Right lobe of liver (tissue), 6 donors: ENCODE results near the gene ITPR1. TPM values are rescaled to one million over a fixed set of nuclear protein-coding genes. Genes with fewer than 3 reads are reported as not detected.
A peak's percentile ranks its signal among the peaks of the same experiment; 100 is the strongest.

Experiments
- ATAC-seq, 4 donors: fragments of 200-7000 bp; cut with Tn5 transposase; one replicate each; pipeline ENCODE4 v1.9.1; 2020; ENCODE audit warnings: mild to moderate bottlenecking in 4 of 4, moderate library complexity in 4 of 4
- DNase-seq, 3 donors: peaks; one replicate each; pipeline ENCODE4 v3.0.0-alpha.2; 2020
- H3K27ac ChIP-seq, 3 donors: fragments of 200-600 bp; one replicate each; pipeline ENCODE4 v1.8.0; 2022
- H3K27me3 ChIP-seq, 2 donors: fragments of 200-600 bp; one replicate each; pipeline ENCODE4 v1.8.0; 2022
- H3K36me3 ChIP-seq, 4 donors: fragments of 200-600 bp; sonication (generic) in 1 of 4; one replicate each; pipeline versions ENCODE4 v1.5.1 to v1.8.0; 2017 to 2022; ENCODE audit warnings: control low read depth in 1 of 4
- H3K4me1 ChIP-seq, 4 donors: fragments of 200-600 bp; sonication (generic) in 1 of 4; one replicate each; pipeline versions ENCODE4 v1.5.1 to v1.8.0; 2017 to 2022; ENCODE audit warnings: control low read depth in 1 of 4
- H3K4me3 ChIP-seq, 3 donors: fragments of 200-600 bp; one replicate each; pipeline ENCODE4 v1.8.0; 2022
- H3K9me3 ChIP-seq, 4 donors: fragments of 200-600 bp; sonication (generic) in 1 of 4; one replicate each; pipeline versions ENCODE4 v1.5.1 to v1.8.0; 2017 to 2022; ENCODE audit warnings: control low read depth in 1 of 4
- CTCF ChIP-seq, 4 donors: fragments of 200-600 bp in 3 of 4; fragments of 450-650 bp in 1 of 4; IDR thresholded peaks; one replicate each; pipeline versions ENCODE4 v1.5.1 to v1.8.0; 2016 to 2022; ENCODE audit warnings: antibody characterized with exemption in 4 of 4, mild to moderate bottlenecking in 2 of 4
- POLR2A ChIP-seq: fragments of 450-650 bp; IDR thresholded peaks from one replicate; pipeline ENCODE4 v1.6.1; 2017; ENCODE audit warnings: antibody characterized with exemption, mild to moderate bottlenecking
- WGBS: methylation state at CpG from one replicate; pipeline ENCODE4 v1.1.6; 2018; ENCODE audit warnings: low coverage, low lambda C conversion rate; ENCODE audit not compliant: insufficient coverage; ENCODE audit errors: missing lambda C conversion rate; 5-methylcytosine and 5-hydroxymethylcytosine counted together
- intact Hi-C, 2 donors: fragments of 100-400 bp; cut with DNase I; formaldehyde crosslinking; loops; one replicate each; pipeline versions ENCODE4 v1.11.2 to v1.14.1; 2022
- total RNA-seq, 6 experiments: library from RNA; depleted of rRNA in 2 of 6; stranded (reverse); fragments of >200 nt in 2 of 6; fragmentation: NEBNext Ultra II Directional in 3 of 6; extraction: Animal tissue kit (Norgen Biotek cat#: 25700) in 3 of 6; gene quantifications; one replicate each; pipeline versions ENCODE4 v1.1.0 to v1.2.4, GENCODE V29; 2016 to 2023
- donor health status: DM: no; HTN: yes; CAD: no.
- donor health status: DM: no; HTN: no; CAD: no.
- donor health status: DM: no; HTN: no; CAD: no.
- donor health status: DM: no; HTN: yes; CAD: no.
- donor health status: DM: no; HTN: yes; CAD: no.

ITPR1 gene
- total RNA-seq, 6 experiments from 2014 or later: 6.5 to 16.2 (median 11.5) TPM

DNA sequence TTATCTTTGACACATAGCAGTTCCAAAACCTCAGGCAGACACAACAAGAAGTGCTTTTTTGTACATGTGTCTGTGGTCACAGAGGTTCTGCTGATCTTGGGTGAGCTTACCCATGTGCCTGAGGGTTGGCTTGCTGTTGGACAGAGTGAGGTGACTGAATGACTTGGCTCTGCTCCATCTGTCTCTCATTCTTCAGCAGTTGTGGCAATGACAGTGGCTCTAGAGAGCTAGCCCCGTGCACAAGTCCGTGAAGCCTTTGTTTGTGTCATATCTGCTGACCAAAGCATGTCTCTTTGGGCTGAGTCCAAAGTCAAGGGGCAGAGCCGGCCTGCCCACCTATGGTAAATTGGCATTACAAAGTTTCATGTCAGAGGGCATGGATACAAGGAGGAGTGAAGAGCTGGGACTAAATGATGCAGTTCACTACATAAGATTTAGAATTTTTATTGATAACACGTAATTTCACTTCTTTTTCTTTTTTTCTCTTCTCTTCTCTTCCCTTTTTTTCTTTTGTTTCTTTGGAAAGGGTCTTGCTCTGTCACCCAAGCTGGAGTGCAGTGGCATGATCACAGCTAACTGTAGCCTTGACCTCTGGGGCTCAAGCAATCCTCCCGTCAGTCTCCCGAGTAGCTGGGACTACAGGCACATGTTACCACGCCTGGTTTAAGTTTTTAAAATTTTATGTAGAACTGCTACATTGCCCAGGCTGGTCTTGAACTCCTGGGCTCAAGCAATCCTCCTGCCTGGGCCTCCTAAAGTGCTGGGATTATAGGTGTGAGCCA is 77.9 kb downstream of the ITPR1 start:
- intact Hi-C loops: no loop called here
- DNase-seq (no peak), ATAC-seq (peak in 3 of 4 donors; percentile 33 to 45 (median 41))
- TF ChIP-seq POLR2A (no peak), CTCF (IDR thresholded peaks at IDR 0.05) (no peak)
- Histone ChIP-seq H3K27me3 (no peaks in the 10 kb centered on the region), H3K27ac (no peak overlapping the region), H3K9me3 (no peaks in the 10 kb centered on the region), H3K4me1 (peaks cover 0 to 25% (median 3%) of the 10 kb centered on the region in 4 donors), H3K36me3 (no peaks in the 10 kb centered on the region), H3K4me3 (no peak overlapping the region)
- 50% methylated on average over 7 of the region's 7 CpGs for WGBS

GRCh38 chr3:4571690-4572334 is 78.7 kb downstream of the ITPR1 start:
- intact Hi-C loops: no loop called here
- peaks cover 0 to 21% (median 1%) of the 10 kb centered on the region in 4 donors for H3K4me1 ChIP-seq
- no peaks in the 10 kb centered on the region for H3K36me3 ChIP-seq
- ATAC-seq: peak; percentile 37 to 58 (median 44)
- H3K27me3 ChIP-seq: no peaks in the 10 kb centered on the region
- no peak for DNase-seq
- WGBS: 100% methylated on average over 1 of the region's 1 CpG
- no peaks in the 10 kb centered on the region for H3K9me3 ChIP-seq
- no peak overlapping the region for H3K4me3 ChIP-seq
- TF ChIP-seq CTCF (IDR thresholded peaks at IDR 0.05) (peak in 1 of 4 donors; percentile 15), POLR2A (no peak)
- no peak overlapping the region for H3K27ac ChIP-seq

DNA sequence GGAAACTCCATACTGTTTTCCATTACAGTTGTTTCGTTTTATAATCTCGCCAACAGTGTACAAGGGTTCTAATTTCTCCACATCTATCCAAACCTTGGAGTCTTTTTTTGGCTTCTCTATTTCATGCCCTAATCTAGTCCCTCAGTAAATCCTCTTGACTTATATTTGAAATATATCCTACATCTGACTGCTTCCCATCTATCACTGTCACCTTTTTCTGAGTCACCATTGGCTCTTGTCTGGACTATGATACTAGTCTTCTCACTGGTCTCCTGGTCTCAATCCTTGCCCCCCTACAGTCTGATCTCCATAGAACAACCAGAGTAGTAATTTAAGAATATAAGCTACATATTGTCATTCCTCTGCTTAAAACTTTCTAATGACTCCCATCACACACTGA is 80.0 kb downstream of the ITPR1 start:
- 84% methylated on average over 2 of the region's 2 CpGs for WGBS
- Histone ChIP-seq H3K27ac (no peak overlapping the region), H3K36me3 (no peaks in the 10 kb centered on the region), H3K4me1 (peaks cover 0 to 18% (median 0%) of the 10 kb centered on the region in 4 donors), H3K4me3 (no peak overlapping the region), H3K27me3 (no peaks in the 10 kb centered on the region), H3K9me3 (no peaks in the 10 kb centered on the region)
- ATAC-seq (no peak), DNase-seq (no peak)
- TF ChIP-seq CTCF (IDR thresholded peaks at IDR 0.05) (no peak), POLR2A (no peak)
- intact Hi-C loops: no loop called here

GRCh38 chr3:4574426-4574965 is 81.3 kb downstream of the ITPR1 start:
- Histone ChIP-seq H3K4me1 (peaks cover 0 to 18% (median 0%) of the 10 kb centered on the region in 4 donors), H3K36me3 (no peaks in the 10 kb centered on the region), H3K27ac (no peak overlapping the region), H3K27me3 (no peaks in the 10 kb centered on the region), H3K4me3 (no peak overlapping the region), H3K9me3 (no peaks in the 10 kb centered on the region)
- intact Hi-C loops: no loop called here
- ATAC-seq (no peak), DNase-seq (no peak)
- 84% methylated on average over 6 of the region's 6 CpGs for WGBS
- TF ChIP-seq CTCF (IDR thresholded peaks at IDR 0.05) (no peak), POLR2A (no peak)
